GM21723 (cell line): ENCODE results near the gene NCOA7.
A peak's percentile ranks its signal among the peaks of the same experiment; 100 is the strongest.
"Not testable (repeated sequence)": the region's sequence is repeated elsewhere in the genome, so short reads cannot be mapped to it uniquely, and the experiment has no call there.

Experiments
- ATAC-seq: cut with Tn5 transposase; IDR thresholded peaks from one replicate; pipeline ENCODE4 v1.9.1; 2021; ENCODE audit warnings: mild to moderate bottlenecking, moderate library complexity; ENCODE audit not compliant: unreplicated experiment

Gene NCOA7

DNA sequence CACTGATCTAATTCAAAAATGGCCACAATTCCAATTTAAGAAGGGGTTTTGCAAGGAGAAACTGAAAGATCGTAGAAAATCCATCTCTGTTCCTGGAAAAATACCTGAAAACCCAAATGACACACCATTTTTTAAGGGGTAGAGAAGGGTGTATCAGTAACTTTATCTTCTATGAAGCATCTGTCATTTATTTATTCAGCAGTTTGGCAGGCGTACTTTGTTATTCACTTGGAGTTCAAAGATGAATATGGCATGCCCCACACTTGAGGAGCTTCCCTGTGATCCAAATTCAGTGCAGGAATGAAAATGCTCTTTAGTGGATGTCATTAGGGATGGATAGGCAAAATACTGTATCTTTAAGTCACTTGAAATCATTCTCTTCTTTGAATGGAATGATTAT is 173.1 kb downstream of the NCOA7 start:
- no peak for ATAC-seq

DNA sequence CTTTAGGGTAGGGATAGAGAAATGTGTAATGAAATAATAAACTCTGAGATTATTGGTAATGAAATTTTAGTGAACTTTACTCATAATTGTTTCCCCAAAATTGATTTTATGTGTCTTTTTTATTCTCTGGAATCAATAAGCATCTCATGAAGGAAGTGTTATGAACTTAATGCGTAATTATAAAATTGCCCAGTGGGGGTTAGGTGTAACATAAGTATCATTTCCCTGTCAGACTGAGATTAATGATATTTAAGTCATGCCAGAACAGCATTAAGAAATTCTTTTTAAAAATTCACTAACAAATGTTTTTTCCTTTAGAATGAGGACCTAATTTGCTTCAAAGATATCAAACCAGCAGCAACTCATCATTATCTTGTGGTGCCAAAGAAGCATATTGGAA is 175.8 kb downstream of the NCOA7 start:
- no peak for ATAC-seq

DNA sequence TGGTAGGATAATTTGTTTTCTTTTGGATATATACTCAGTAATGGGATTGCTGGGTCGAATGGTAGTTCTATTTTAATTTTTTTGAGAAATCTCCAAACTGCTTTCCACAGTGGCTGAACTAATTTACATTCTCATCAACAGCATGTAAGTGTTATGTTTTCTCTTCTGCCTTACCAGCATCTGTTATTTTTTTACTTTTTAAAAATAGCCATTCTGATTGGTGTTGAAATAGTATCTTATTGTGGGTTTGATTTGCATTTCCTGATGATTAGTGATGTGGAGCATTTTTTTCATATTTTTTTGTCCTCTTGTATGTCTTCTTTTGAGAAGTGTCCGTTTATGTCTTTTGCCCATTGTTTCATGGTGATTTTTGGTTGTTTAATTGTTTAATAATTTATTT is 177.7 kb downstream of the NCOA7 start:
- ATAC-seq = no peak

DNA sequence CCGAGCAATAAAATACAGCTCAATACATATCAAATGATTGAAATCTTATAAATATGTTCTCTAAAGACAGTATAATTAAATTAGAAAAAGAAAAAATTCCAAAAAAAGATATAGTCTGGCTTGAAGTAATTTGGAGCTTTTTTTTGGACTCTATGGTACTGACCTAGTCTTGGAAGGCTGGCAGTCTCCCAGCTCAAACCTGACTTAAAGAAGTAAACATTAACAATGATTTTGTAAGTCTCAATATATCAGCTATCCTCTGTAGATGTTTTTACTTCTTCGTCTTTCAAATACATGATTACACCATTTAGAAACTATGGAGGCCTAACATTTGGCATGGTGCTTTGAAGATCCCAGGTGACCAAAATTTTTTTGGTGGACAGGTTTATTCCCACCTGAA is 180.0 kb downstream of the NCOA7 start:
- no peak for ATAC-seq

GRCh38 chr6:125972478-125972877 is 181.7 kb downstream of the NCOA7 start:
- not testable (repeated sequence) for ATAC-seq

- ATAC-seq = peak; percentile 92
These were observed 183.6 kb downstream of the NCOA7 start for GRCh38 chr6:125974214-125974866.

- ATAC-seq = no peak
These were observed 188.3 kb downstream of the NCOA7 start for GRCh38 chr6:125979101-125979500.
